HepG2 (cell line): Measurements from ENCODE around the gene GPHN.

Source experiments
- BHLHE40 ChIP-seq: IDR thresholded peaks from 2 replicates; pipeline ENCODE4 v1.6.1; 2011; ENCODE audit warnings: low read length, improper control_type of control experiment
- EP300 ChIP-seq, 3 experiments: sonication (generic) in 1 of 3; formaldehyde crosslinking in 1 of 3; IDR thresholded peaks; 2 replicates each; pipeline versions ENCODE4 v1.5.1 to v1.6.1; 2011 to 2020; ENCODE audit warnings: low read depth in 2 of 3, low read length in 2 of 3, borderline replicate concordance in 1 of 3, improper control_type of control experiment in 1 of 3, mild to moderate bottlenecking in 1 of 3, missing genetic modification reagents in 1 of 3, moderate library complexity in 1 of 3
- HNRNPL ChIP-seq: fragments of 200-400 bp; formaldehyde crosslinking; IDR thresholded peaks from 2 replicates; pipeline ENCODE4 v1.6.1; 2017; ENCODE audit warnings: mild to moderate bottlenecking, low read depth, low read length
- NR2F6 ChIP-seq, 2 experiments: IDR thresholded peaks; 2 replicates each; pipeline ENCODE4 v1.6.1; 2016; ENCODE audit warnings: antibody characterized with exemption in 1 of 2, mild to moderate bottlenecking in 1 of 2
- POLR2A ChIP-seq, 2 experiments: IDR thresholded peaks; 2 replicates each; pipeline ENCODE4 v1.6.1; 2011; ENCODE audit warnings: low read depth in 2 of 2, low read length in 2 of 2, mild to moderate bottlenecking in 1 of 2, moderate library complexity in 1 of 2; ENCODE audit not compliant: insufficient read depth in 1 of 2
- POLR2AphosphoS5 ChIP-seq: IDR thresholded peaks from 2 replicates; pipeline ENCODE4 v1.6.1; 2012; ENCODE audit warnings: low read depth, low read length
- ZFX ChIP-seq: sonication (generic); formaldehyde crosslinking; IDR thresholded peaks from 2 replicates; pipeline ENCODE4 v1.4.0; 2020; ENCODE audit warnings: mild to moderate bottlenecking, low read depth, missing genetic modification reagents, moderate library complexity
- ZKSCAN8 ChIP-seq: IDR thresholded peaks from 2 replicates; pipeline ENCODE4 v1.6.1; 2016; ENCODE audit warnings: borderline replicate concordance, missing genetic modification reagents, missing compliant biosample characterization
- TF ChIP-seq, protein P1 (sequence below): sonication (generic); formaldehyde crosslinking; IDR thresholded peaks from 2 replicates; pipeline ENCODE4 v1.4.0; 2020; ENCODE audit warnings: missing genetic modification reagents
- TF ChIP-seq, protein P2 (sequence below): sonication (generic); formaldehyde crosslinking; IDR thresholded peaks from 2 replicates; pipeline ENCODE4 v1.4.0; 2020; ENCODE audit warnings: low read depth, missing genetic modification reagents
- TF ChIP-seq, protein P3 (sequence below): sonication (generic); formaldehyde crosslinking; IDR thresholded peaks from 2 replicates; pipeline ENCODE4 v1.5.0; 2020; ENCODE audit warnings: mild to moderate bottlenecking, missing genetic modification reagents, moderate library complexity
- TF ChIP-seq, protein P4 (sequence below): sonication (generic); formaldehyde crosslinking; IDR thresholded peaks from 2 replicates; pipeline ENCODE4 v1.4.0; 2020; ENCODE audit warnings: missing genetic modification reagents, borderline replicate concordance

DNA sequence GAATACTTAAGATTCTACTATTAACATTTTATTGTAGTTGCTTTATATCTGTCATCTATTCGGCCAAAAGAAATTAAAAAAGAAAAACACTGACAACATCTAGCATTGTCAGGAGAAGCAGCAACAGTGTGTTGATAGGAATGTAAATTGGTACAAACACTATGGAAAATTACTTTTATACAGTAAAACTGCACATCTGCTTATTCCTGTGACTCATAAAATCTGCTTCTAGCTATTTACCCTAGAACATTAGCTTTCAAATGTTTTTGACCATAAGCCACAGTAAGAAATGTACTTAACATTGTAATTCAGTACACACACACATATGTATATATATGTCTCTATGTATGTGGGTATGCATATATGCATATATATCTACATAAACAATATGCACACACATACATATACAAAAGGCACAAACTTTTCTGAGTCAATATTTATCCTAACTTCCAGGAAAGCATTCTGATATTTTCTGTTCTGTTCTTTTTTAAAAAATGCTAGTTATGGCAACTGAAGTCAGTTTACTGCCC, 402.4 kb downstream of the GPHN start:
- TF ChIP-seq POLR2A (IDR thresholded peaks at IDR 0.05; ENCODE audit: insufficient read depth in 1 of 2, low read depth in 2 of 2, low read length in 2 of 2) = no peak
- TF ChIP-seq ZFX (CRISPR knock-in tag) = no peak
- TF ChIP-seq, protein P1, sequence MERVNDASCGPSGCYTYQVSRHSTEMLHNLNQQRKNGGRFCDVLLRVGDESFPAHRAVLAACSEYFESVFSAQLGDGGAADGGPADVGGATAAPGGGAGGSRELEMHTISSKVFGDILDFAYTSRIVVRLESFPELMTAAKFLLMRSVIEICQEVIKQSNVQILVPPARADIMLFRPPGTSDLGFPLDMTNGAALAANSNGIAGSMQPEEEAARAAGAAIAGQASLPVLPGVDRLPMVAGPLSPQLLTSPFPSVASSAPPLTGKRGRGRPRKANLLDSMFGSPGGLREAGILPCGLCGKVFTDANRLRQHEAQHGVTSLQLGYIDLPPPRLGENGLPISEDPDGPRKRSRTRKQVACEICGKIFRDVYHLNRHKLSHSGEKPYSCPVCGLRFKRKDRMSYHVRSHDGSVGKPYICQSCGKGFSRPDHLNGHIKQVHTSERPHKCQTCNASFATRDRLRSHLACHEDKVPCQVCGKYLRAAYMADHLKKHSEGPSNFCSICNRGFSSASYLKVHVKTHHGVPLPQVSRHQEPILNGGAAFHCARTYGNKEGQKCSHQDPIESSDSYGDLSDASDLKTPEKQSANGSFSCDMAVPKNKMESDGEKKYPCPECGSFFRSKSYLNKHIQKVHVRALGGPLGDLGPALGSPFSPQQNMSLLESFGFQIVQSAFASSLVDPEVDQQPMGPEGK (CRISPR knock-in tag) = no peak
- no peak for TF ChIP-seq ZKSCAN8 (CRISPR knock-in tag)
- TF ChIP-seq, protein P2, sequence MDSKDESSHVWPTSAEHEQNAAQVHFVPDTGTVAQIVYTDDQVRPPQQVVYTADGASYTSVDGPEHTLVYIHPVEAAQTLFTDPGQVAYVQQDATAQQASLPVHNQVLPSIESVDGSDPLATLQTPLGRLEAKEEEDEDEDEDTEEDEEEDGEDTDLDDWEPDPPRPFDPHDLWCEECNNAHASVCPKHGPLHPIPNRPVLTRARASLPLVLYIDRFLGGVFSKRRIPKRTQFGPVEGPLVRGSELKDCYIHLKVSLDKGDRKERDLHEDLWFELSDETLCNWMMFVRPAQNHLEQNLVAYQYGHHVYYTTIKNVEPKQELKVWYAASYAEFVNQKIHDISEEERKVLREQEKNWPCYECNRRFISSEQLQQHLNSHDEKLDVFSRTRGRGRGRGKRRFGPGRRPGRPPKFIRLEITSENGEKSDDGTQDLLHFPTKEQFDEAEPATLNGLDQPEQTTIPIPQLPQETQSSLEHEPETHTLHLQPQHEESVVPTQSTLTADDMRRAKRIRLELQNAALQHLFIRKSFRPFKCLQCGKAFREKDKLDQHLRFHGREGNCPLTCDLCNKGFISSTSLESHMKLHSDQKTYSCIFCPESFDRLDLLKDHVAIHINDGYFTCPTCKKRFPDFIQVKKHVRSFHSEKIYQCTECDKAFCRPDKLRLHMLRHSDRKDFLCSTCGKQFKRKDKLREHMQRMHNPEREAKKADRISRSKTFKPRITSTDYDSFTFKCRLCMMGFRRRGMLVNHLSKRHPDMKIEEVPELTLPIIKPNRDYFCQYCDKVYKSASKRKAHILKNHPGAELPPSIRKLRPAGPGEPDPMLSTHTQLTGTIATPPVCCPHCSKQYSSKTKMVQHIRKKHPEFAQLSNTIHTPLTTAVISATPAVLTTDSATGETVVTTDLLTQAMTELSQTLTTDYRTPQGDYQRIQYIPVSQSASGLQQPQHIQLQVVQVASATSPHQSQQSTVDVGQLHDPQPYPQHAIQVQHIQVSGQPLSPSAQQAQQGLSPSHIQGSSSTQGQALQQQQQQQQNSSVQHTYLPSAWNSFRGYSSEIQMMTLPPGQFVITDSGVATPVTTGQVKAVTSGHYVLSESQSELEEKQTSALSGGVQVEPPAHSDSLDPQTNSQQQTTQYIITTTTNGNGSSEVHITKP = no peak
- TF ChIP-seq, protein P3, sequence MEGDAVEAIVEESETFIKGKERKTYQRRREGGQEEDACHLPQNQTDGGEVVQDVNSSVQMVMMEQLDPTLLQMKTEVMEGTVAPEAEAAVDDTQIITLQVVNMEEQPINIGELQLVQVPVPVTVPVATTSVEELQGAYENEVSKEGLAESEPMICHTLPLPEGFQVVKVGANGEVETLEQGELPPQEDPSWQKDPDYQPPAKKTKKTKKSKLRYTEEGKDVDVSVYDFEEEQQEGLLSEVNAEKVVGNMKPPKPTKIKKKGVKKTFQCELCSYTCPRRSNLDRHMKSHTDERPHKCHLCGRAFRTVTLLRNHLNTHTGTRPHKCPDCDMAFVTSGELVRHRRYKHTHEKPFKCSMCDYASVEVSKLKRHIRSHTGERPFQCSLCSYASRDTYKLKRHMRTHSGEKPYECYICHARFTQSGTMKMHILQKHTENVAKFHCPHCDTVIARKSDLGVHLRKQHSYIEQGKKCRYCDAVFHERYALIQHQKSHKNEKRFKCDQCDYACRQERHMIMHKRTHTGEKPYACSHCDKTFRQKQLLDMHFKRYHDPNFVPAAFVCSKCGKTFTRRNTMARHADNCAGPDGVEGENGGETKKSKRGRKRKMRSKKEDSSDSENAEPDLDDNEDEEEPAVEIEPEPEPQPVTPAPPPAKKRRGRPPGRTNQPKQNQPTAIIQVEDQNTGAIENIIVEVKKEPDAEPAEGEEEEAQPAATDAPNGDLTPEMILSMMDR = no peak
- TF ChIP-seq BHLHE40 = no peak
- TF ChIP-seq, protein P4, sequence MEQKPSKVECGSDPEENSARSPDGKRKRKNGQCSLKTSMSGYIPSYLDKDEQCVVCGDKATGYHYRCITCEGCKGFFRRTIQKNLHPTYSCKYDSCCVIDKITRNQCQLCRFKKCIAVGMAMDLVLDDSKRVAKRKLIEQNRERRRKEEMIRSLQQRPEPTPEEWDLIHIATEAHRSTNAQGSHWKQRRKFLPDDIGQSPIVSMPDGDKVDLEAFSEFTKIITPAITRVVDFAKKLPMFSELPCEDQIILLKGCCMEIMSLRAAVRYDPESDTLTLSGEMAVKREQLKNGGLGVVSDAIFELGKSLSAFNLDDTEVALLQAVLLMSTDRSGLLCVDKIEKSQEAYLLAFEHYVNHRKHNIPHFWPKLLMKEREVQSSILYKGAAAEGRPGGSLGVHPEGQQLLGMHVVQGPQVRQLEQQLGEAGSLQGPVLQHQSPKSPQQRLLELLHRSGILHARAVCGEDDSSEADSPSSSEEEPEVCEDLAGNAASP (CRISPR knock-in tag) = no peak
- no peak for TF ChIP-seq EP300 (IDR thresholded peaks at IDR 0.05; ENCODE audit: low read depth in 2 of 2, low read length in 2 of 2)
- TF ChIP-seq EP300 (CRISPR knock-in tag; IDR thresholded peaks at IDR 0.05; ENCODE audit: borderline replicate concordance) = no peak
- no peak for TF ChIP-seq POLR2AphosphoS5
- TF ChIP-seq NR2F6 (IDR thresholded peaks at IDR 0.05) = no peak
- TF ChIP-seq NR2F6 (CRISPR knock-in tag; IDR thresholded peaks at IDR 0.05) = no peak
- no peak for TF ChIP-seq HNRNPL
